ENCODE measurements around the gene SPRYD3. TPM values are rescaled to one million over a fixed set of nuclear protein-coding genes. Genes with fewer than 3 reads are reported as not detected.
"Not testable (repeated sequence)": the region's sequence is repeated elsewhere in the genome, so short reads cannot be mapped to it uniquely, and the experiment has no call there.

SPRYD3 gene
- total and polyA plus RNA-seq, 9 donors = 28.5 to 88.1 (median 66.6) TPM

DNA sequence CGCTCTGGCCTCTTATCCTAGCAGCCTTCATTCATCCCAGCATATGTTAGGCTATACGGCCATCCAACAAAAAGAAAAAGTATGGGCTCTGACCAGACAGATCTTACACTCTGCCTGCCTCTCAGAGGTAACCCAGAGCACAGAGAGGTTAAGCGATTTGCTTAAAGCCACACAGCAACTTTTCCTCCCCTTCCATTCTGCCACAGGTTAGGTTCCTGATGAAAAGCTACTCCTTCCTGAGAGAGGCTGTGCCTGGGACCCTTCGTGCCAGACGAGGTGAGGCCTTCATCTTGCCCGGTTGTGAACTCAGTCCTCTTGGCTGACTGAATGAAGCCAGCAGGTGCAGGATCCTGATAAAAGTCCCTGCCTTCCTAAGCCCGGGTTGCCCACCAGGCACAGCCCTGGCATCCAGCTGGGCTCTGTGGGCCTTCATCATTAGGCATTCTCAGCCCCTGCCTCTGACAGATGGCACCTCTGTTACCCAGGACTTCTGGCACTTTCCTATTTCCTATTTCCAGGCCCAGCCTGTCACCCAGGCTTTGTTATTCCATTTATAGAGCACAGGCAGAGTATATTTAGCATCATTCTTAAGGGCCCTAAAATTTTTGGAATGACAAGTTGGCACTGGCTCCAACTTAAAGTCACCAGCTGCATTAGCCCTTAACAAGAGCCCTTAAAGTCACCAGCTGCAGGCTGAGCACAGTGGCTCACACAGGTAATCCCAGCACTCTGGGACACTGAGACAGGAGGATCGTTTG is 36.9 kb upstream of the SPRYD3 start:
- no peak for DNase-seq
- Histone ChIP-seq H3K27ac (no peak overlapping the region), H3K4me1 (ENCODE audit: insufficient read depth) (no peaks in the 10 kb centered on the region), H3K9me3 (no peaks in the 10 kb centered on the region), H3K4me3 (no peak overlapping the region), H3K36me3 (no peaks in the 10 kb centered on the region), H3K27me3 (no peaks in the 10 kb centered on the region)
- 84 to 89% (median 89%) methylated on average over 8 of the region's 8 CpGs for WGBS, 3 donors
- intact Hi-C loops (cut with DNase I) = no loop called here
- TF ChIP-seq EP300 (IDR thresholded peaks at IDR 0.05) = no peak
- TF ChIP-seq POLR2A (IDR thresholded peaks at IDR 0.05) = no peak
- TF ChIP-seq, protein P1, sequence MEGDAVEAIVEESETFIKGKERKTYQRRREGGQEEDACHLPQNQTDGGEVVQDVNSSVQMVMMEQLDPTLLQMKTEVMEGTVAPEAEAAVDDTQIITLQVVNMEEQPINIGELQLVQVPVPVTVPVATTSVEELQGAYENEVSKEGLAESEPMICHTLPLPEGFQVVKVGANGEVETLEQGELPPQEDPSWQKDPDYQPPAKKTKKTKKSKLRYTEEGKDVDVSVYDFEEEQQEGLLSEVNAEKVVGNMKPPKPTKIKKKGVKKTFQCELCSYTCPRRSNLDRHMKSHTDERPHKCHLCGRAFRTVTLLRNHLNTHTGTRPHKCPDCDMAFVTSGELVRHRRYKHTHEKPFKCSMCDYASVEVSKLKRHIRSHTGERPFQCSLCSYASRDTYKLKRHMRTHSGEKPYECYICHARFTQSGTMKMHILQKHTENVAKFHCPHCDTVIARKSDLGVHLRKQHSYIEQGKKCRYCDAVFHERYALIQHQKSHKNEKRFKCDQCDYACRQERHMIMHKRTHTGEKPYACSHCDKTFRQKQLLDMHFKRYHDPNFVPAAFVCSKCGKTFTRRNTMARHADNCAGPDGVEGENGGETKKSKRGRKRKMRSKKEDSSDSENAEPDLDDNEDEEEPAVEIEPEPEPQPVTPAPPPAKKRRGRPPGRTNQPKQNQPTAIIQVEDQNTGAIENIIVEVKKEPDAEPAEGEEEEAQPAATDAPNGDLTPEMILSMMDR (IDR thresholded peaks at IDR 0.05) = no peak

DNA sequence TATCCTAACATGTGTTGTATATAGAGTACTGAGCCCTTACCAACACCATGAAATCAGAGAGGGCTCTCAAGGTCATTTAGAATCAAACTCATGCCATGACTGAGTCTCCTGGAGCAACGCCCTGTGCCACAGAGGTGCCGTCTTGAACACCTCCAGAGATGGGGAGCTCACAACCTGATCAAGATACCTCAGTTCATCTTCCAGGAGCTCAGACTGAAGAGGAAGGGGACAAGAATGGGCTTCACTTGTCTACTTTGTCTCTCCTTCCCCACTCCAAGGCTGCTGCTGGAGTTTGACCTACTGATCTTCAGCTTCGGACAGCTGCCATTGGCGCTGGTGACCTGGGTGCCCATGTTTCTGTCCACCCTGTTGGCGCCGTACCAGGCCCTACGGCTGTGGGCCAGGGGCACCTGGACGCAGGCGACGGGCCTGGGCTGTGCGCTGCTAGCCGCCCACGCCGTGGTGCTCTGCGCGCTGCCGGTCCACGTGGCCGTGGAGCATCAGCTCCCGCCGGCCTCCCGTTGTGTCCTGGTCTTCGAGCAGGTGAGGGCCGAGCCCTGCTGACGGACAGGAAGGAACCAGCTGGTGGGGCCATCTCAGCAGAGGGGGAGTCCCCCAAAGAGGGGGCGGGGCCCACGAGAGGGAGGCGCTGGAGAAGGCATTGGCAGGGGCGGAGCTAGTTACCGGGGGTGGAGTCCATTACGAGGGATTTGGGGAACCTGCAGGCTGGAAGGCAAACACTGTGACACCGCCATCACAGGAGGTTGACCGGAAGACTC is 36.1 kb upstream of the SPRYD3 start:
- Histone ChIP-seq H3K9me3 (no peaks in the 10 kb centered on the region), H3K4me1 (ENCODE audit: insufficient read depth) (no peaks in the 10 kb centered on the region), H3K27ac (no peak overlapping the region), H3K4me3 (no peak overlapping the region), H3K36me3 (no peaks in the 10 kb centered on the region), H3K27me3 (no peaks in the 10 kb centered on the region)
- no peak for DNase-seq
- WGBS, 3 donors = 84 to 88% (median 88%) methylated on average over 33 of the region's 33 CpGs
- intact Hi-C loops (cut with DNase I) = no loop called here
- TF ChIP-seq, protein P1 (IDR thresholded peaks at IDR 0.05) = no peak
- TF ChIP-seq EP300 (IDR thresholded peaks at IDR 0.05) (no peak), POLR2A (IDR thresholded peaks at IDR 0.05) (no peak)

DNA sequence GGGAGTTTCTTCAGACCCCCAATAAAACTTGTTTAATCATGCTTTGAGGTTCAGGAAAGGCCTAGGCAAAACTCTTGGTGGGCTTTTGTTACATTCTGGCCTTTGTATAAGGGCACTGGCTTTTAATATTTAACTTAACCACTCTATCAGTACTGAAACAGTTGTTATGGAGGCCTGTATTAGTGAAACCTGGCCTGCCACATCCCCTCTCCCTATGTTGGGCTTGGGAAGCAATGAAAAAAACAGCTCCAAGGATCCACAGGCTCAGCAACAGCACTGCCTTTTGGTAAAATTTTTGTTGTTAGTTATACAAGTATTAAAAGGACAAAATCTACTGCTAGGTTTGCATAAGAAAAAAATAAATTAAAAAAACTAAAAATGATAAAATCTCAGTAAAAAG is 34.8 kb upstream of the SPRYD3 start:
- TF ChIP-seq EP300 (IDR thresholded peaks at IDR 0.05) = no peak
- TF ChIP-seq, protein P1 (IDR thresholded peaks at IDR 0.05) = no peak
- TF ChIP-seq POLR2A (IDR thresholded peaks at IDR 0.05) = no peak
- Histone ChIP-seq H3K27me3 (no peaks in the 10 kb centered on the region), H3K4me1 (ENCODE audit: insufficient read depth) (no peaks in the 10 kb centered on the region), H3K4me3 (no peak overlapping the region), H3K9me3 (no peaks in the 10 kb centered on the region), H3K27ac (no peak overlapping the region), H3K36me3 (no peaks in the 10 kb centered on the region)
- no peak for DNase-seq
- intact Hi-C loops (cut with DNase I) = no loop called here

DNA sequence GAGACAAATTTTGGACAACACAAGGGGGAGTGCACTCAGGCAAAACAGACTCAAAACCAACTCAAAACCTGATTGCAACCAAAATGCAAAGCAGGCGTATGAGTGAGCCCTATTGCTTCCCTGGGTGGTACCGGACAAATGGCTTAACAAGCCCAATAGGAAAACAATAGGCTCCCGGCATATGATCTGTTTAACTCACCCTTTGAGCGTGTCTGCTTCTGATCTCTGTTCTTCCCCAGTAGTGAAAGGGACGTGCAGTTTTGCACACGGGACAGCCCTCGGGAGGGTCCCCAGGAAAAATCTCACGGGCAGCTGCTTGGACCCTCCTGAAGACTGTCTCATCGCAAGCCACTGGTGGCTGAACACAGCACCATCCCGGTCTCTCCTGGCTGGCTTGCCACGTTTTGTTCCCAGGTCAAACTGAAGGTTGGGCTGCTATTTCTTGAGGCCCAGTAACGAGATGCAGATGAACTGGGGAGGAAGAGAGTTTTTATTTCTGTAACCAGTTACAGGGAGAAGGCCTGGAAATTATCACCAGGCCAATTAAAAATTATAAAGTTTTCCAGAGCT is 34.0 kb upstream of the SPRYD3 start:
- DNase-seq = no peak
- H3K36me3 ChIP-seq = no peaks in the 10 kb centered on the region
- no peak overlapping the region for H3K27ac ChIP-seq
- no peaks in the 10 kb centered on the region for H3K9me3 ChIP-seq
- H3K4me3 ChIP-seq = no peak overlapping the region
- H3K27me3 ChIP-seq = no peaks in the 10 kb centered on the region
- whole genome bisulfite sequencing, 3 donors = 78 to 81% (median 78%) methylated on average over 12 of the region's 12 CpGs
- no peak for TF ChIP-seq POLR2A (IDR thresholded peaks at IDR 0.05)
- no peak for TF ChIP-seq EP300 (IDR thresholded peaks at IDR 0.05)
- TF ChIP-seq, protein P1 (IDR thresholded peaks at IDR 0.05) = no peak
- H3K4me1 ChIP-seq (ENCODE audit: insufficient read depth) = no peaks in the 10 kb centered on the region
- intact Hi-C loops (cut with DNase I) = no loop called here

DNA sequence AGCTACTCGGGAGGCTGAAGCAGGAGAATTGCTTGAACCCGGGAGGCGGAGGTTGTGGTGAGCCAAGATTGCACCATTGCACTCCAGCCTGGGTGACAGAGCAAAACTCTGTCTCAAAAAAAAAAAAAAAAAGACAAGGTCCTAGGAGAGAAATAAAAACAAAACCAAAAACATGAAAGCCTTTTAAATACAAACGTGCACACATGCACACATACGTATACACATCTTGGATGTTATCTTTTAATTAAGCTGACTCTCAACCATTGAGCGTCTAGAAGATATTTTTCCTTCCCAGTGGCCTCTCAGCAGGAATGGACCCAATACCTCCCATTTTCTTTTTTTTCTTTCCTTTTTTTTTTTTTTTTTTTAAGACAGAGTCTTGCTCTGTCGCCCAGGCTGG is 33.2 kb upstream of the SPRYD3 start:
- H3K36me3 ChIP-seq; H3K27me3 ChIP-seq; H3K27ac ChIP-seq; H3K9me3 ChIP-seq; H3K4me3 ChIP-seq; DNase-seq; intact Hi-C loops (cut with DNase I); H3K4me1 ChIP-seq (ENCODE audit: insufficient read depth): not testable (repeated sequence)
- 87 to 92% (median 88%) methylated on average over 7 of the region's 7 CpGs for WGBS, 3 donors

Data from ovary (tissue), 9 donors.